Left lobe of liver (tissue), 2 donors: Measurements from ENCODE around the gene MAPK1. TPM values are rescaled to one million over a fixed set of nuclear protein-coding genes. Genes with fewer than 3 reads are reported as not detected.
"Not testable (repeated sequence)": the region's sequence is repeated elsewhere in the genome, so short reads cannot be mapped to it uniquely, and the experiment has no call there.

Experiments used
- ATAC-seq: fragments of 200-7000 bp; cut with Tn5 transposase; one replicate; pipeline ENCODE4 v1.9.1; 2020; ENCODE audit warnings: mild to moderate bottlenecking, moderate library complexity
- DNase-seq: peaks from one replicate; pipeline ENCODE4 v3.0.0-alpha.2; 2020; ENCODE audit warnings: low spot score
- total RNA-seq: library from RNA; stranded (reverse); gene quantifications from one replicate; pipeline ENCODE4 v1.2.1, GENCODE V29; 2021
- donor health status: DM: no; HTN: no; CAD: no; lungs with moderate emphysema.
- donor health status: DM: no; HTN: yes; CAD: no.

The MAPK1 gene
- total RNA-seq, 1 donor from 2014 or later = 54.3 TPM

- DNase-seq = no peak
- ATAC-seq = peak; percentile 25
Measured at GRCh38 chr22:21823740-21824444, 43.6 kb downstream of the MAPK1 start.

- DNase-seq (no peak), ATAC-seq (no peak)
Measured at GRCh38 chr22:21819183-21819770, 48.2 kb downstream of the MAPK1 start.

- no peak for DNase-seq
- ATAC-seq = no peak
Measured at GRCh38 chr22:21818487-21819182, 48.8 kb downstream of the MAPK1 start.

GRCh38 chr22:21817497-21817853 is 50.0 kb downstream of the MAPK1 start:
- DNase-seq, ATAC-seq: not testable (repeated sequence)

GRCh38 chr22:21816787-21817496 is 50.5 kb downstream of the MAPK1 start:
- no peak for DNase-seq
- ATAC-seq = peak; percentile 60

GRCh38 chr22:21816472-21816786 is 51.0 kb downstream of the MAPK1 start:
- no peak for DNase-seq
- ATAC-seq = no peak

- DNase-seq (no peak), ATAC-seq (no peak)
Measured at GRCh38 chr22:21815958-21816357, 51.5 kb downstream of the MAPK1 start.

GRCh38 chr22:21815357-21815756 is 52.1 kb downstream of the MAPK1 start:
- ATAC-seq (no peak), DNase-seq (no peak)

GRCh38 chr22:21811982-21812381 is 55.5 kb downstream of the MAPK1 start:
- ATAC-seq (no peak), DNase-seq (no peak)

- DNase-seq = no peak
- ATAC-seq = no peak
Measured at GRCh38 chr22:21807544-21808529, 59.6 kb downstream of the MAPK1 start.

GRCh38 chr22:21805325-21805724 is 62.1 kb downstream of the MAPK1 start:
- not testable (repeated sequence) for ATAC-seq, DNase-seq

GRCh38 chr22:21803811-21804249 is 63.6 kb downstream of the MAPK1 start:
- no peak for DNase-seq
- ATAC-seq = no peak

- ATAC-seq = no peak
- DNase-seq = no peak
Measured at GRCh38 chr22:21802673-21803072, 64.8 kb downstream of the MAPK1 start.

GRCh38 chr22:21802056-21802455 is 65.4 kb downstream of the MAPK1 start:
- no peak for DNase-seq
- ATAC-seq = no peak

GRCh38 chr22:21801304-21801644 is 66.2 kb downstream of the MAPK1 start:
- not testable (repeated sequence) for ATAC-seq

GRCh38 chr22:21800552-21801303 is 66.7 kb downstream of the MAPK1 start:
- DNase-seq = no peak
- no peak for ATAC-seq

More at GRCh38 chr22:21801304-21801644, 66.2 kb downstream of the MAPK1 start:
- not testable (repeated sequence) for DNase-seq

GRCh38 chr22:21797444-21798221 is 69.8 kb downstream of the MAPK1 start:
- ATAC-seq = no peak
- no peak for DNase-seq

GRCh38 chr22:21796863-21797262 is 70.6 kb downstream of the MAPK1 start:
- ATAC-seq = no peak
- DNase-seq = no peak

GRCh38 chr22:21796231-21796630 is 71.2 kb downstream of the MAPK1 start:
- ATAC-seq = no peak

More at GRCh38 chr22:21796231-21796630, 71.2 kb downstream of the MAPK1 start:
- DNase-seq = no peak
